ENCODE results near the gene LRP1B. TPM values are rescaled to one million over a fixed set of nuclear protein-coding genes. Genes with fewer than 3 reads are reported as not detected.

The LRP1B gene
- total RNA-seq, 2 experiments from 2014 or later, result not detected

DNA sequence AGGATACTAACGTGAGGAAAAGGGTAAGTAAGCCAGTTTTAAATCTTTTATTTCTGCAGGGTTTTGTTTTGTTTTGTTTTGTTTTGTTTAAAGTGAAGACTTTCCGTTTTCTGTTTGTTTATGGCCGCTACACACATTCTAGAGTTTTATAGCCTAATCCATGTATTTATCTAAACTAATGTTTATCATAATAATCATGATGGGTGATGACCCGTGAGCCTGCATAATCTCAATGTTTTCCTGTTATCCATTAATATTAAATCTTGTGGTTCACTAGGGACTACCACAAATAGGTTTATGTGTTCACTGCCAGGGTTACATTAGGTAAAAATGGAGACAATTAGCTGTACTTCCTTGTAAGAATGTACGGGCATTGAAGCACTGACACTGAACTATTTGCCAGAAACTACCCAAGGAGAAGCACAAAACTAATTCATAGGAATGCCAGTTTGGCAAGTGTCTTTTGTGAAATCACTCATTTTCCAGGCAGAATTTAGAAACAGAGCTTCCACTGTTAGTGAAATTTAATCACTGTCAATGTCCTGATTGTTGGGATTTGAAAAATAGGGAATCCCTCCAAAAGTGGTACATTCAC lies 574.8 kb downstream of the LRP1B start:
- no peak overlapping the region for H3K4me3 Mint-ChIP-seq
- H3K4me1 Mint-ChIP-seq (ENCODE audit: low read depth), result no peaks in the 10 kb centered on the region
- CTCF ChIA-PET, result interaction anchor here (0.8 kb wide), 1 partner anchor 508 kb away, joined by 3 read pairs; no protein-coding TSS in a partner anchor

GRCh38 chr2:141554810-141555209 lies 576.0 kb downstream of the LRP1B start:
- DNase-seq, result no peak
- Mint-ChIP-seq H3K36me3 (no peaks in the 10 kb centered on the region), H3K9me3 (peaks cover 3% of the 10 kb centered on the region), H3K4me1 (ENCODE audit: low read depth) (no peaks in the 10 kb centered on the region), H3K4me3 (no peak overlapping the region), H3K27ac (no peak overlapping the region), H3K27me3 (no peaks in the 10 kb centered on the region)
- CTCF ChIA-PET, result interaction anchor here (0.8 kb wide), 1 partner anchor 507 kb away, joined by 3 read pairs; no protein-coding TSS in a partner anchor
- POLR2A ChIA-PET, result no interaction called here
- intact Hi-C loops (cut with micrococcal nuclease), result no loop called here

More for the DNA sequence above, 574.8 kb downstream of the LRP1B start:
- peaks cover 3% of the 10 kb centered on the region for H3K9me3 Mint-ChIP-seq
- no peak for DNase-seq
- H3K36me3 Mint-ChIP-seq, result no peaks in the 10 kb centered on the region
- H3K27ac Mint-ChIP-seq, result no peak overlapping the region
- no peaks in the 10 kb centered on the region for H3K27me3 Mint-ChIP-seq
- intact Hi-C loops (cut with micrococcal nuclease), result no loop called here
- POLR2A ChIA-PET, result no interaction called here

DNA sequence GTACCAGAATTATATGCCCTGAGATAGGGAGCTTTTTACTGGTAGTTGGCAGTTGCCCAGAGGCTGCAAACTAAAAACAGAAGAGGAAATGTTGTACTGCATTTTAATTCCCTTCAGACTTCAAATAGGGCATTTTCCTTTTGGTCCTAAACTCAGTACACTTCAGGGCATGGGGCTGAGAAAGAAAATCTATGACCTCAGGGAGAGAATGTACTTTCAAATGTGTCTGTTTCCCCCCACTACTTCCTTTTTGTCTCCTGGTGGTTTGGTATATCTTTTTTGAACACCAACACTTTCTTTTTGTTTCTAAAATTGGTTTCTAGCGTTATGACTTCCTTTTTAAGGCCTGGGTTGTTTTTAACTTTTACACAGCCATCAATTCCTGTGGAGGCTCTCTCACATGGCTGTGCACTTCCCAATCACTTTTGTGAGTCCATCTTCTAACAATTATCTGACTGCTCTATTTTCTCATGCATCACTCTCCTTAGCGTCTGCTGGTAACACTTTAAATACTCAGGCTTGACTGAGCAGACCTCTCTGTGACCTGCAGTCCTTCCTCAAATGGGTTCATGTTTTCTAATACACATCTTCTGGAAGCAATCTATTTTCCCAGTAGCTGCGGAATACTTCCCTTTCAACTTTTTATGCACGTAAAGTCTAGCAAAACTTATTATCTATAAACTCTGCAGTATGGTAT lies 596.0 kb downstream of the LRP1B start:
- Mint-ChIP-seq H3K4me1 (ENCODE audit: low read depth) (no peaks in the 10 kb centered on the region), H3K9me3 (peaks cover 6% of the 10 kb centered on the region), H3K27ac (no peak overlapping the region), H3K4me3 (no peak overlapping the region), H3K36me3 (no peaks in the 10 kb centered on the region), H3K27me3 (no peaks in the 10 kb centered on the region)
- DNase-seq, result no peak
- intact Hi-C loops (cut with micrococcal nuclease), result no loop called here
- ChIA-PET POLR2A (no interaction called here), CTCF (no interaction called here)

GRCh38 chr2:141529659-141530058 lies 601.2 kb downstream of the LRP1B start:
- DNase-seq, result no peak
- intact Hi-C loops (cut with micrococcal nuclease), result no loop called here
- POLR2A ChIA-PET, result no interaction called here
- Mint-ChIP-seq H3K9me3 (peaks cover 7% of the 10 kb centered on the region), H3K27me3 (no peaks in the 10 kb centered on the region), H3K27ac (no peak overlapping the region), H3K4me1 (ENCODE audit: low read depth) (no peaks in the 10 kb centered on the region), H3K36me3 (no peaks in the 10 kb centered on the region), H3K4me3 (no peak overlapping the region)
- CTCF ChIA-PET, result no interaction called here

- ChIA-PET POLR2A (no interaction called here), CTCF (no interaction called here)
- Mint-ChIP-seq H3K4me3 (no peak overlapping the region), H3K27ac (no peak overlapping the region), H3K27me3 (no peaks in the 10 kb centered on the region), H3K9me3 (peaks cover 7% of the 10 kb centered on the region), H3K4me1 (ENCODE audit: low read depth) (no peaks in the 10 kb centered on the region), H3K36me3 (no peaks in the 10 kb centered on the region)
- DNase-seq, result no peak
- intact Hi-C loops (cut with micrococcal nuclease), result no loop called here
These were observed 601.8 kb downstream of the LRP1B start for GRCh38 chr2:141528990-141529389.

DNA sequence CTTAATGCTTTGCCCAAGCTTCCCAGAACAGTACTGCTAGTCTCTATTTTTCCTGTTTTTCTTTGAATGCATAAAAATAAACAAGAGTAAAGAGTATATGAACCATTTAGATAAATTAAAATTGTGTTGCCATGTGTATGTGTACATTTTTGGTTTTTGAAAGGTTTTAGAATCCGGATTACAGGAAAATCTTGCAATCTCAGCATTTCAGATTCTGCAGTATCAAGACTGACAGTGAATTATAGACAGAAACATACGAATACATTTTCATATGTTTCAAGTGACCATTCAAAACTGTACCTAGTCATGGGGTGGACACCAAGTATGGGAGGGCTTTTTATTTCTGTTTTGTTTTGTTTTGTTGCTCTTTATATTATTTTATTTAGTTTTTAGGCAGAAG lies 604.1 kb downstream of the LRP1B start:
- peaks cover 8% of the 10 kb centered on the region for H3K9me3 Mint-ChIP-seq
- ChIA-PET CTCF (no interaction called here), POLR2A (no interaction called here)
- no peaks in the 10 kb centered on the region for H3K27me3 Mint-ChIP-seq
- no peaks in the 10 kb centered on the region for H3K4me1 Mint-ChIP-seq (ENCODE audit: low read depth)
- H3K36me3 Mint-ChIP-seq, result no peaks in the 10 kb centered on the region
- H3K4me3 Mint-ChIP-seq, result no peak overlapping the region
- DNase-seq, result no peak
- intact Hi-C loops (cut with micrococcal nuclease), result no loop called here
- H3K27ac Mint-ChIP-seq, result no peak overlapping the region

DNA sequence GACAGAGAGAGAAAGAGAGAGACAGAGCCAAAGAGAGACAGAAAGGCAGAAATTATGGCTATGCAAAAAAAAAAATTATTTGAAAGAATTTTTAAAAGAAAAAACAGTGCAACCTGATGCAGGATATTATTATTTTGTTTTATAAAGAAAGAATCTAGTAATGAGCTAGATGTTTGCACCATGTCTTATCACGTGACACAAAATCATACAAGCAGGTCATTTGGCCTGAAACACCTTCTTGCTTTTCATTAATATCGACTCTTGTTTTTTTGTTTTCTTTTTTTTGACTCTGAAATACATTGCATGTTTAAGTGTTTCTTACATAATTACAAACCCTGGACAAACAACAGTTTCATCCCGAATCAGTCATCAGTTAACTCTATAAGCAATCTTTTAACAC lies 606.0 kb downstream of the LRP1B start:
- DNase-seq, result no peak
- ChIA-PET POLR2A (no interaction called here), CTCF (no interaction called here)
- Mint-ChIP-seq H3K27me3 (no peaks in the 10 kb centered on the region), H3K4me3 (no peak overlapping the region), H3K27ac (no peak overlapping the region), H3K4me1 (ENCODE audit: low read depth) (no peaks in the 10 kb centered on the region), H3K36me3 (no peaks in the 10 kb centered on the region), H3K9me3 (peaks cover 11% of the 10 kb centered on the region)
- intact Hi-C loops (cut with micrococcal nuclease), result no loop called here

DNA sequence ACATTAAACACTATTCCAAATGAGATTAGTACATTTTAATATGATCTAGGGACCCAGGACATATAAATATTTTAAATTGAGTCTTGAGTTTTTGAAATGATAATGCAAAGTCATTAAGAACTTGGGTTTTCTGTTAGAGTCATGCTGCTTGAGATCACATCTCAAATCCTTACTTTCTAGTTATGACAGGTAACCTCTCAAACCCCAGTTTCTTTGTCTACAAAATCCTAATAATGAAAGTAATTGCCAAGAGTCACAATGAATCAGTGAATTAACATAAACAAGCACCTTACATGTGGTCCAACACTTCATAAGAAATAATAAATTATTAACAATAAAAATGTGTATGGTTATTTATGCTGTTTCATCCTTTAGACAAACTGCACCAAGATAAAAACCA lies 607.6 kb downstream of the LRP1B start:
- H3K27me3 Mint-ChIP-seq, result no peaks in the 10 kb centered on the region

DNA sequence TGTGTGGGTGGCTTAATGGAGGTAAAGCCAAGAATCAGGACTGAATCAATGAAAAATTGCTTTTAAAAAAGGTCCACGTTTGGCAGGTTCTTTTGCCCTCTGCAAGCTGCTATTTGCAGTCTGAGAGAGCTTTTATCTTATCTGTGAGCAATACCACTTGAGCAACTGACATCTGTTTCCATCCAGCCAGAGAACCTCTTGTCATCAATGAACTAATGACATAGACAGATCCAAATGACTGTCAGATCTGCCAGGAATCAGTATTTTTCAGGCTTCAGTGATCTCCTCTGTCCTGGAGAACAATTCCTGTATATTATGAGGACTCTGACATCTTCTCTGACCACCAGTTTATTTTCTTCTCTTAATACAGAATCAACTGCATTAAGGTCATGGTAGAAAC lies 608.1 kb downstream of the LRP1B start:
- no peaks in the 10 kb centered on the region for H3K36me3 Mint-ChIP-seq
- no peaks in the 10 kb centered on the region for H3K4me1 Mint-ChIP-seq (ENCODE audit: low read depth)
- intact Hi-C loops (cut with micrococcal nuclease), result no loop called here
- no peak overlapping the region for H3K4me3 Mint-ChIP-seq
- DNase-seq, result no peak
- no peaks in the 10 kb centered on the region for H3K27me3 Mint-ChIP-seq
- no peak overlapping the region for H3K27ac Mint-ChIP-seq
- ChIA-PET CTCF (no interaction called here), POLR2A (no interaction called here)
- H3K9me3 Mint-ChIP-seq, result peaks cover 7% of the 10 kb centered on the region

More for the DNA sequence above, 607.6 kb downstream of the LRP1B start:
- Mint-ChIP-seq H3K4me3 (no peak overlapping the region), H3K36me3 (no peaks in the 10 kb centered on the region), H3K27ac (no peak overlapping the region), H3K9me3 (peaks cover 9% of the 10 kb centered on the region), H3K4me1 (ENCODE audit: low read depth) (no peaks in the 10 kb centered on the region)
- intact Hi-C loops (cut with micrococcal nuclease), result no loop called here
- DNase-seq, result no peak
- ChIA-PET POLR2A (no interaction called here), CTCF (no interaction called here)

DNA sequence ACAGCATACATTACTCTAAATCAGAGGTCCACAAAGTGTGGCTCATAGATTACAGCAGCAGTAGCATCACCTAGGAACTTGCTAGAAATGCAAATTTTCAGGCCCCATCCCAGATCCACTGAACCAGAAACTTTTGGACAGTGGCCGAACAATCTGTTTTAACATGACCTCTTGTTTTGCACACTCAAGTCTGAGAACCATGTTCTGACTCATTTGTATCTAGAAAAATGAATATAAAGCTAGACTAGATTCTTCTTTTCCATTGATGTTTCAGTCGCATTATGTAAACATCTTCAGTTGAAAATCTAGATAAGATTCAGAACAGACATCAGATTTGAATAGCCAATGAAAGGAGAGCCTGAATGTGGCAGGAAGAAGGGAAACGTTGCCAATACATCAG lies 608.8 kb downstream of the LRP1B start:
- no peaks in the 10 kb centered on the region for H3K27me3 Mint-ChIP-seq
- no peak overlapping the region for H3K4me3 Mint-ChIP-seq
- peaks cover 7% of the 10 kb centered on the region for H3K9me3 Mint-ChIP-seq
- CTCF ChIA-PET, result no interaction called here
- H3K27ac Mint-ChIP-seq, result no peak overlapping the region
- intact Hi-C loops (cut with micrococcal nuclease), result no loop called here
- POLR2A ChIA-PET, result no interaction called here
- no peak for DNase-seq
- no peaks in the 10 kb centered on the region for H3K36me3 Mint-ChIP-seq
- no peaks in the 10 kb centered on the region for H3K4me1 Mint-ChIP-seq (ENCODE audit: low read depth)

- CTCF ChIA-PET, result no interaction called here
- intact Hi-C loops (cut with micrococcal nuclease), result no loop called here
- POLR2A ChIA-PET, result no interaction called here
These were observed 610.9 kb downstream of the LRP1B start for GRCh38 chr2:141519906-141520305.

GRCh38 chr2:141517852-141518421 lies 612.9 kb downstream of the LRP1B start:
- intact Hi-C loops (cut with micrococcal nuclease), result no loop called here

More at GRCh38 chr2:141519906-141520305, 610.9 kb downstream of the LRP1B start:
- DNase-seq, result no peak
- Mint-ChIP-seq H3K9me3 (peaks cover 10% of the 10 kb centered on the region), H3K4me1 (ENCODE audit: low read depth) (no peaks in the 10 kb centered on the region), H3K4me3 (no peak overlapping the region), H3K27ac (no peak overlapping the region), H3K27me3 (no peaks in the 10 kb centered on the region), H3K36me3 (no peaks in the 10 kb centered on the region)

More at GRCh38 chr2:141517852-141518421, 612.9 kb downstream of the LRP1B start:
- ChIA-PET POLR2A (no interaction called here), CTCF (no interaction called here)
- H3K4me3 Mint-ChIP-seq, result no peak overlapping the region
- peaks cover 16% of the 10 kb centered on the region for H3K9me3 Mint-ChIP-seq
- H3K4me1 Mint-ChIP-seq (ENCODE audit: low read depth), result no peaks in the 10 kb centered on the region
- H3K27ac Mint-ChIP-seq, result no peak overlapping the region
- no peaks in the 10 kb centered on the region for H3K27me3 Mint-ChIP-seq
- no peak for DNase-seq
- no peaks in the 10 kb centered on the region for H3K36me3 Mint-ChIP-seq

Data from activated CD4-positive, alpha-beta memory T cell treated with anti-CD3 and anti-CD28 coated beads for 36 hours (primary cell).